HUES48 (cell line): ENCODE results near the gene OGFRL1.

Source experiments
- H3K27ac ChIP-seq: one replicate; pipeline ENCODE4 v1.7.0; 2013; ENCODE audit warnings: low read depth, low read length, inconsistent platforms
- H3K27me3 ChIP-seq: 2 replicates; pipeline ENCODE4 v1.6.1; 2013; ENCODE audit warnings: mild to moderate bottlenecking, low read length; ENCODE audit not compliant: control insufficient read depth, insufficient read depth
- H3K36me3 ChIP-seq: 2 replicates; pipeline ENCODE4 v1.6.1; 2013; ENCODE audit warnings: low read length; ENCODE audit not compliant: control insufficient read depth, insufficient read depth
- H3K4me1 ChIP-seq: 2 replicates; pipeline ENCODE4 v1.6.1; 2013; ENCODE audit warnings: mild to moderate bottlenecking, low read length; ENCODE audit not compliant: control insufficient read depth, insufficient read depth
- H3K4me3 ChIP-seq: 2 replicates; pipeline ENCODE4 v1.5.1; 2013; ENCODE audit warnings: mild to moderate bottlenecking, low read depth, low read length
- H3K9ac ChIP-seq: 2 replicates; pipeline ENCODE4 v1.6.1; 2013; ENCODE audit warnings: mild to moderate bottlenecking, low read depth, low read length, moderate library complexity
- H3K9me3 ChIP-seq: 2 replicates; pipeline ENCODE4 v1.6.1; 2013; ENCODE audit warnings: low read length; ENCODE audit not compliant: control insufficient read depth, insufficient read depth

The OGFRL1 gene

GRCh38 chr6:71287038-71287437 lies 1.6 kb upstream of the OGFRL1 start:
- no peak overlapping the region for H3K4me3 ChIP-seq
- peaks cover 2% of the 10 kb centered on the region; the same call in 1 of the 2 replicates for H3K27me3 ChIP-seq
- H3K27ac ChIP-seq = no peak overlapping the region
- H3K9me3 ChIP-seq = no peaks in the 10 kb centered on the region
- no peaks in the 10 kb centered on the region for H3K36me3 ChIP-seq
- peaks cover 20% of the 10 kb centered on the region for H3K4me1 ChIP-seq
- H3K9ac ChIP-seq = no peak overlapping the region

GRCh38 chr6:71287926-71288227 lies 734 bp upstream of the OGFRL1 start:
- H3K27ac ChIP-seq = no peak overlapping the region
- H3K36me3 ChIP-seq = no peaks in the 10 kb centered on the region
- peaks cover 20% of the 10 kb centered on the region for H3K4me1 ChIP-seq
- H3K27me3 ChIP-seq = peaks cover 2% of the 10 kb centered on the region; the same call in 1 of the 2 replicates
- no peak overlapping the region for H3K9ac ChIP-seq
- H3K4me3 ChIP-seq = peak overlapping the region; percentile 63
- H3K9me3 ChIP-seq = no peaks in the 10 kb centered on the region

GRCh38 chr6:71289039-71289801 lies 609 bp downstream of the OGFRL1 start:
- Histone ChIP-seq H3K4me1 (peaks cover 20% of the 10 kb centered on the region), H3K9me3 (no peaks in the 10 kb centered on the region), H3K9ac (peak overlapping the region; percentile 50; the same call in 1 of the 2 replicates), H3K27me3 (peaks cover 2% of the 10 kb centered on the region; the same call in 1 of the 2 replicates), H3K4me3 (peak overlapping the region; percentile 63), H3K36me3 (peaks cover 6% of the 10 kb centered on the region; the same call in 1 of the 2 replicates), H3K27ac (no peak overlapping the region)

GRCh38 chr6:71289802-71290175 lies 1.2 kb downstream of the OGFRL1 start:
- H3K4me1 ChIP-seq = peaks cover 20% of the 10 kb centered on the region
- H3K9me3 ChIP-seq = no peaks in the 10 kb centered on the region
- no peak overlapping the region for H3K27ac ChIP-seq
- H3K4me3 ChIP-seq = peak overlapping the region; percentile 63
- peaks cover 2% of the 10 kb centered on the region; the same call in 1 of the 2 replicates for H3K27me3 ChIP-seq
- H3K36me3 ChIP-seq = peaks cover 10% of the 10 kb centered on the region; the same call in 1 of the 2 replicates
- H3K9ac ChIP-seq = no peak overlapping the region

- no peaks in the 10 kb centered on the region for H3K9me3 ChIP-seq
- H3K9ac ChIP-seq = no peak overlapping the region
- H3K36me3 ChIP-seq = peaks cover 16% of the 10 kb centered on the region; the same call in 1 of the 2 replicates
- H3K27ac ChIP-seq = no peak overlapping the region
- H3K4me1 ChIP-seq = peaks cover 20% of the 10 kb centered on the region
- peaks cover 2% of the 10 kb centered on the region; the same call in 1 of the 2 replicates for H3K27me3 ChIP-seq
- no peak overlapping the region for H3K4me3 ChIP-seq
These were observed 2.0 kb downstream of the OGFRL1 start for GRCh38 chr6:71290611-71291010.

- peaks cover 2% of the 10 kb centered on the region; the same call in 1 of the 2 replicates for H3K27me3 ChIP-seq
- peaks cover 30% of the 10 kb centered on the region; the same call in 1 of the 2 replicates for H3K36me3 ChIP-seq
- no peak overlapping the region for H3K4me3 ChIP-seq
- no peaks in the 10 kb centered on the region for H3K9me3 ChIP-seq
- no peak overlapping the region for H3K9ac ChIP-seq
- no peak overlapping the region for H3K27ac ChIP-seq
- H3K4me1 ChIP-seq = peaks cover 20% of the 10 kb centered on the region
These were observed 3.4 kb downstream of the OGFRL1 start for GRCh38 chr6:71292001-71292400.

GRCh38 chr6:71294121-71294523 lies 5.5 kb downstream of the OGFRL1 start:
- no peak overlapping the region for H3K9ac ChIP-seq
- H3K9me3 ChIP-seq = no peaks in the 10 kb centered on the region
- no peak overlapping the region for H3K27ac ChIP-seq
- no peaks in the 10 kb centered on the region for H3K27me3 ChIP-seq
- H3K36me3 ChIP-seq = peaks cover 30% of the 10 kb centered on the region
- H3K4me1 ChIP-seq = peaks cover 24% of the 10 kb centered on the region
- no peak overlapping the region for H3K4me3 ChIP-seq

- no peak overlapping the region for H3K9ac ChIP-seq
- H3K9me3 ChIP-seq = no peaks in the 10 kb centered on the region
- no peak overlapping the region for H3K4me3 ChIP-seq
- no peak overlapping the region for H3K27ac ChIP-seq
- no peaks in the 10 kb centered on the region for H3K27me3 ChIP-seq
- peaks cover 14% of the 10 kb centered on the region for H3K4me1 ChIP-seq
- peaks cover 34% of the 10 kb centered on the region for H3K36me3 ChIP-seq
These were observed 9.8 kb downstream of the OGFRL1 start for GRCh38 chr6:71298459-71298858.

- Histone ChIP-seq H3K4me1 (peaks cover 14% of the 10 kb centered on the region), H3K36me3 (peaks cover 24% of the 10 kb centered on the region), H3K27ac (no peak overlapping the region), H3K27me3 (no peaks in the 10 kb centered on the region), H3K9me3 (no peaks in the 10 kb centered on the region), H3K4me3 (no peak overlapping the region), H3K9ac (no peak overlapping the region)
These were observed 11.2 kb downstream of the OGFRL1 start for GRCh38 chr6:71299541-71300470.

- Histone ChIP-seq H3K27ac (no peak overlapping the region), H3K4me1 (peaks cover 14% of the 10 kb centered on the region), H3K36me3 (peaks cover 17% of the 10 kb centered on the region), H3K9me3 (no peaks in the 10 kb centered on the region), H3K4me3 (no peak overlapping the region), H3K27me3 (no peaks in the 10 kb centered on the region), H3K9ac (no peak overlapping the region)
These were observed 12.1 kb downstream of the OGFRL1 start for GRCh38 chr6:71300561-71301168.
